Fibroblast of villous mesenchyme (primary cell): ENCODE measurements around the gene OR10V1. TPM values are rescaled to one million over a fixed set of nuclear protein-coding genes. Genes with fewer than 3 reads are reported as not detected.
"Not testable (repeated sequence)": the region's sequence is repeated elsewhere in the genome, so short reads cannot be mapped to it uniquely, and the experiment has no call there.

ENCODE experiments used
- DNase-seq: peaks from one replicate; pipeline ENCODE4 v3.0.0-alpha.2; 2010; ENCODE audit warnings: low read depth
- H3K4me3 ChIP-seq: 2 replicates; pipeline ENCODE4 v1.5.1; 2011; ENCODE audit warnings: low read depth, mild to moderate bottlenecking, low read length
- total RNA-seq: library from RNA; depleted of rRNA; stranded (reverse); fragments of >200 nt; gene quantifications from 2 replicates; pipeline ENCODE4 v1.2.3, GENCODE V29; 2012
- TF ChIP-seq, protein P1 (sequence below): IDR thresholded peaks from 2 replicates; pipeline ENCODE4 v1.5.1; 2012; ENCODE audit warnings: low read depth, mild to moderate bottlenecking, low read length; ENCODE audit not compliant: insufficient read depth

The OR10V1 gene
- total RNA-seq, 1 donor = not detected

DNA sequence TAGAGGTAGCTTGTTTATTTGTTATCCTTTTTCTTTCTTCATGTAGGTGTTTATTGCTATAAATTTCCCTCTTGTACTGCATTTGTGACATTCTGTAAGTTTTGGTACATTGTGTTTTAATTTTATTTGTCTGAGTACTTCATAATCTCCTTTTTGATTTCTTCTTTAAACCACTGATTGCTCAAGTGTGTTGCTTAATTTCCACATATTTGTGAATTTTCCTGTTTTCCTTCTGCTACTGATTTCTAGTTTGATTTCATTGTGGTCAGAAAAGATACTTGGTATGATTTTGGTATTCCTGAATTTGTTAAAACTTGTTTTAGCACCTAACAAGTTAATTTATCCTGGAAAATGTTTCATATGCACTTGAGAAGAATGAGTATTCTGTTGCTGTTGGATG is 15.1 kb downstream of the OR10V1 start:
- TF ChIP-seq, protein P1, sequence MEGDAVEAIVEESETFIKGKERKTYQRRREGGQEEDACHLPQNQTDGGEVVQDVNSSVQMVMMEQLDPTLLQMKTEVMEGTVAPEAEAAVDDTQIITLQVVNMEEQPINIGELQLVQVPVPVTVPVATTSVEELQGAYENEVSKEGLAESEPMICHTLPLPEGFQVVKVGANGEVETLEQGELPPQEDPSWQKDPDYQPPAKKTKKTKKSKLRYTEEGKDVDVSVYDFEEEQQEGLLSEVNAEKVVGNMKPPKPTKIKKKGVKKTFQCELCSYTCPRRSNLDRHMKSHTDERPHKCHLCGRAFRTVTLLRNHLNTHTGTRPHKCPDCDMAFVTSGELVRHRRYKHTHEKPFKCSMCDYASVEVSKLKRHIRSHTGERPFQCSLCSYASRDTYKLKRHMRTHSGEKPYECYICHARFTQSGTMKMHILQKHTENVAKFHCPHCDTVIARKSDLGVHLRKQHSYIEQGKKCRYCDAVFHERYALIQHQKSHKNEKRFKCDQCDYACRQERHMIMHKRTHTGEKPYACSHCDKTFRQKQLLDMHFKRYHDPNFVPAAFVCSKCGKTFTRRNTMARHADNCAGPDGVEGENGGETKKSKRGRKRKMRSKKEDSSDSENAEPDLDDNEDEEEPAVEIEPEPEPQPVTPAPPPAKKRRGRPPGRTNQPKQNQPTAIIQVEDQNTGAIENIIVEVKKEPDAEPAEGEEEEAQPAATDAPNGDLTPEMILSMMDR = no peak
- no peak overlapping the region for H3K4me3 ChIP-seq
- peak; percentile 15 for DNase-seq

DNA sequence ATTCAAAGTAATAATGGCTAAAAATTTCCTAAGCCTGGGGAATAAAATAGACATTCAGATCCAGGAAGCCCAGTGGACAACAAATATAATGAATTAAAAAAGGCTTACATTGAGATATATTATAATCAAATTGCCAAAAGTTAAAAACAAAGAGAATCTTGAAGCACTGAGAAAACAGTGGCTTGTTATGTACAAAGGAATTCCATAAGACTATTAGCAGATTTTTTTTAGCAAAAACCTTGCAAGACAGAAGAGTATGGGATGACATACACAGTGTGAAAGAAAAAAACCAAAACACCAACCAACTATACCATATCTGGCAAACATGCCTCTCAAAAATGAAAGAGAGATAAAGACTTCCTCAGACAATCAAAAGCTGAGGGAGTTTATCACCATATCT is 20.7 kb downstream of the OR10V1 start:
- TF ChIP-seq, protein P1 = no peak
- DNase-seq = no peak
- no peak overlapping the region for H3K4me3 ChIP-seq

DNA sequence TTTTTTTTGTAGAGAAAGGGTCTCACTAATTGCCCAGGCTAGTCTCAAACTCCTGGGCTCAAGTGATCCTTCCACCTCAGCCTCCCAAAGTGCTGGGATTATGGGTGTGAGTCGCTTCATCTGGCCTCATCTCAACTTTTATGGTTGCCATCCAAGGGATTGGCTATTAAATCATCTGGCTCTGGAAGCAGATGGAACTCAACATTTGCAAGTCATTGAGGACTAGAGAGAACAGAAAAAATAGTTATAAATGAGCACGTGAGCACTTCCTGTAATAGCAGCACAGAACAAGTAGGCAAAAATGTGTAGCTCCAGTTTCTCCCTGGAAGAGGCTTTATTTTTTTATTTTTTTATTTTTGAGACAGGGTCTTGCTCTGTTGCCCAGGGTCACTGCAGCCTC is 22.5 kb downstream of the OR10V1 start:
- no peak for DNase-seq
- no peak overlapping the region for H3K4me3 ChIP-seq
- TF ChIP-seq, protein P1 = no peak

DNA sequence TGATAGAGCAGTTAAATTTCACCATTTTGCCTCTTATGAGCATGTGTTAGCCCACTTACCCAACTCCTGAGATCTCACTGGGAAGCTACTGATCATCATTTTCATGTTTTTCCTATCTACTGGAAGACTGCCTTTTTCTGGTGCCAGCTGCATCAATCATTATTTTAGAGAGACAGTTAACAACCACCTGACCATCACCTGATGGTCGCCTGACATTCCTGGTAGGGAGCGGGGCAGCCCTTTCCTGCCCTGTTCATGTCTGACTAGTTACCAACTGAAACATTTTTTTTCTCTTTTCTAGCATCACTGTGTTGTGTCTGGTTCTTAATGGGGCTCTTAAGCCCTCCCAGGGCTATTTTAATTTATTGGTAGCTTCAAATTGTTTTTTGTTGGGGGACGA is 24.6 kb downstream of the OR10V1 start:
- no peak for DNase-seq
- TF ChIP-seq, protein P1 = no peak
- H3K4me3 ChIP-seq = no peak overlapping the region

DNA sequence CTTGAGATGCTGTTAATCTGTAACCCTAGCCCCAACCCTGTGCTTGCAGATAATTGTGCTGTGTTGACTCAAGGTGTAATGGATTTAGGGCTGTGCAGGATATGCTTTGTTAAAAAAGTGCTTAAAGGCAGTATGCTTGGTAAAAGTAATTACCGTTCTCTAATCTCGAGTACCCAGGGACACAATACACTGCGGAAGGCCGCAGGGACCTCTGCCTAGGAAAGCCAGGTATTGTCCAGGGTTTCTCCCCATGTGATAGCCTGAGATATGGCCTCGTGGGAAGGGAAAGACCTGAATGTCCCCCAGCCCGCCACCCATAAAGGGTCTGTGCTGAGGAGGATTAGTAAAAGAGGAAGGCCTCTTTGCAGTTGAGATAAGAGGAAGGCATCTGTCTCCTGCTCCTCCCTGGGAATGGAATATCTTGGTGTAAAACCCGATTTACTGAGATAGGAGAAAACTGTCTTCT is 32.4 kb downstream of the OR10V1 start:
- not testable (repeated sequence) for H3K4me3 ChIP-seq, DNase-seq

DNA sequence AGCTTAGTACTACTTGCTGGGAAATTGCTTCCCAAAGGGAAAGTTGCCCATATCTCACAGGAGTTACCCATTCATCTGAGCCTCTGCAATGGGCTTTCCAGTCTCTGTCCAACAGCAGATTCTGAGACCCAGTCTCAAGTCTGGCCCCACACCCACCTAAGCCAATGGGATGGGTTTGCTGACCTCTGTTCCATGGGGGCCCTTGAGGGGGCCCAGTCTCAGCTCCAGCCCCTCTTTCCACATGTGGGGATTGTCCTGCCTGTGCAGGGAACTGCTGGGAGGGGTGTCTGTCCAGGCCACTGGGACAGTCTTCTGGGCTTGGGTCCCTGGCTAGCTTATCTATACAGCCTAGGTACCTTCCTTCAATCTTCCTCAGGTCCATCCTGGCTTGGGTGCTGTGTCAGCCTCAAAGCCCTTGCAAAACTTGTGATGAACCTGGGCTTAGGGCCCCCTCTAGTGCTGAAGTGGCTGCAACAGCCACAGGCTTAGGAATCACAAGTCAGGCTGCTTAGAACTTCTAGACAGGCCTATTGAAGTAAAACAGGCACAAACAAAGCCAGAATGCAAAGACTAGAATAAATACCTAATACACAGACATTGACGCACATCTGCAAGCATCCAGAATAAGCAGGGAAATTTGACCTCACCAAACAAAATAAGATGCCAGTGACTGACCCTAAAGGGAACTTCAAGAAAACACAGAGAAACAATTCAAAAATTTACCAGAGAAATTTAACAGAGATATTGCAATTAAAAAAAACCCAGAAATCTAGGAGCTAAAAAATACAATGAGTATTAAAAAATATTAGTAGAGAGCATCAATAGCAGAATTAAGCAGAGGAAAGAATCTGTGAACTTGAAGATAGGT is 33.1 kb downstream of the OR10V1 start:
- peak; percentile 94 for DNase-seq
- TF ChIP-seq, protein P1 = peak; percentile 93
- no peak overlapping the region for H3K4me3 ChIP-seq

DNA sequence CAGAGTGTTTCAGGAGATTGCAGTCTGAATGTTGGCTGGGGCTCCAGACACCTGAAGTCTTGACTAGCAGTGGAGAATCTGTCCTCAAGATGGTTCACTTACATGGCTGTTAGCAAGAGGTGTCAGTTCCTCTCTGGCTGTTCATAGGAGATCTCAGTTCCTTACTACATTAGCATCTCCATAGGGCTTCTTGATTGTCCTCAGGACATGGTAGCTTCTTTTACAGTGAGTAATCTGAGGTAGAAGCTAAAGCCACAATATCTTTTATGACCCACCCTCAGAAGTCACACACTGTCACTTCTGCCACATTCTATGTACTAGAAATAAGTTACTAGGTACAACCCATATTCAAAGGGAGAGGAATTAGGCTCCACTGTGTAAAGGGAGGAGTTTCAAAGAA is 34.3 kb downstream of the OR10V1 start:
- no peak overlapping the region for H3K4me3 ChIP-seq
- DNase-seq = no peak
- TF ChIP-seq, protein P1 = no peak
